Panc1 (cell line): ENCODE data around the gene MPP7.

Experiments
- CTCF ChIP-seq: fragments of 450-650 bp; IDR thresholded peaks from 2 replicates; pipeline ENCODE4 v1.5.1; 2017; ENCODE audit warnings: mild to moderate bottlenecking
- POLR2AphosphoS5 ChIP-seq: IDR thresholded peaks from 2 replicates; pipeline ENCODE4 v1.6.1; 2012; ENCODE audit warnings: mild to moderate bottlenecking, low read depth, low read length, moderate library complexity
- SIN3A ChIP-seq: IDR thresholded peaks from 2 replicates; pipeline ENCODE4 v1.6.1; 2012; ENCODE audit warnings: low read depth, mild to moderate bottlenecking, low read length, moderate library complexity, borderline replicate concordance; ENCODE audit not compliant: insufficient read depth
- TCF7L2 ChIP-seq: IDR thresholded peaks from 2 replicates; pipeline ENCODE4 v1.6.1; 2011; ENCODE audit warnings: mild to moderate bottlenecking, low read depth, low read length, inconsistent platforms
- TF ChIP-seq, protein P1 (sequence below), 2 experiments: IDR thresholded peaks; 2 replicates each; pipeline ENCODE4 v1.6.1; 2011 to 2012; ENCODE audit warnings: low read depth in 2 of 2, control low read depth in 1 of 2, low read length in 1 of 2, mild to moderate bottlenecking in 1 of 2, moderate library complexity in 1 of 2; ENCODE audit not compliant: insufficient read depth in 1 of 2

DNA sequence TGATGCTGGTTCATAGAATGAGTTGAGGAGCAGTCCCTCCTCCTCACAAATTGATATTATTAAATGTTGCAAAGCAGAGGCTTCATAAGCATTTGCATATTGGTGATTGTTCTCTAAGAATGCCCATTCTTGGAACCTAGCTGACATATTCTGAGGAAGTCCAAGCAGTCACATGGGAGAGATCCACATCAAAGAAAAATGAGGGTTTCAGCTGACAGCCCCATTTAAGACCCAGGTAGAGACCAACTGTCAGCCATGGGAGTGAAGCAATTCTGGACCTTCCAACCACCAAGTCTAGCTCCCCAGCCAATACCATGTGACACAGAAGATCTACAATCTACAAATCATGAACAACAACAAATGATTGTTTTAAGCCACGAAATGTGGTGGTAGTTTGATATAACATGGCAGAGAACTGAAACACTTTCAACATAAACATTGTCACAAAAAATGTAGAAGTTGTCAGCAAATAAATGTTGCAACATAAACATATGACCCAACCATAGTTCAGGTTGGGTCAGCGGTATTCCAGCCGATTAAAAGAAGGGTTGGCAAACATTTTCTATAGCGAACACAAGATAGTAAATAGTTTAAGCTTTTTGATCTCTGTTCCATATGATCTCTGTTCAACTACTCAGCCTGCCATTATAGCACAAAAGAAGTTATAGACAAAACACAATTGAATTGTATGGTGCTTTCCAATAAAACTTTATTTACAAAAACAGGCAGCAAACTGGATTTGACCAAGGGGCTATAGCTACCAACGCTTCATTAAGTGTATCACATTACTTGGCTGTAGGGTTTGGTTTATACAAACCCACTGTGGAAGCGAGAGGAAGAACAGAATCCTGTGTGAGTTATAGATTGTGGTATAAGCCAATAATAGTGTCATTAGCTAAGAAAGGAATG, 41.4 kb upstream of the MPP7 start:
- TF ChIP-seq CTCF (no peak), POLR2AphosphoS5 (no peak), TCF7L2 (no peak), SIN3A (no peak)
- TF ChIP-seq, protein P1, sequence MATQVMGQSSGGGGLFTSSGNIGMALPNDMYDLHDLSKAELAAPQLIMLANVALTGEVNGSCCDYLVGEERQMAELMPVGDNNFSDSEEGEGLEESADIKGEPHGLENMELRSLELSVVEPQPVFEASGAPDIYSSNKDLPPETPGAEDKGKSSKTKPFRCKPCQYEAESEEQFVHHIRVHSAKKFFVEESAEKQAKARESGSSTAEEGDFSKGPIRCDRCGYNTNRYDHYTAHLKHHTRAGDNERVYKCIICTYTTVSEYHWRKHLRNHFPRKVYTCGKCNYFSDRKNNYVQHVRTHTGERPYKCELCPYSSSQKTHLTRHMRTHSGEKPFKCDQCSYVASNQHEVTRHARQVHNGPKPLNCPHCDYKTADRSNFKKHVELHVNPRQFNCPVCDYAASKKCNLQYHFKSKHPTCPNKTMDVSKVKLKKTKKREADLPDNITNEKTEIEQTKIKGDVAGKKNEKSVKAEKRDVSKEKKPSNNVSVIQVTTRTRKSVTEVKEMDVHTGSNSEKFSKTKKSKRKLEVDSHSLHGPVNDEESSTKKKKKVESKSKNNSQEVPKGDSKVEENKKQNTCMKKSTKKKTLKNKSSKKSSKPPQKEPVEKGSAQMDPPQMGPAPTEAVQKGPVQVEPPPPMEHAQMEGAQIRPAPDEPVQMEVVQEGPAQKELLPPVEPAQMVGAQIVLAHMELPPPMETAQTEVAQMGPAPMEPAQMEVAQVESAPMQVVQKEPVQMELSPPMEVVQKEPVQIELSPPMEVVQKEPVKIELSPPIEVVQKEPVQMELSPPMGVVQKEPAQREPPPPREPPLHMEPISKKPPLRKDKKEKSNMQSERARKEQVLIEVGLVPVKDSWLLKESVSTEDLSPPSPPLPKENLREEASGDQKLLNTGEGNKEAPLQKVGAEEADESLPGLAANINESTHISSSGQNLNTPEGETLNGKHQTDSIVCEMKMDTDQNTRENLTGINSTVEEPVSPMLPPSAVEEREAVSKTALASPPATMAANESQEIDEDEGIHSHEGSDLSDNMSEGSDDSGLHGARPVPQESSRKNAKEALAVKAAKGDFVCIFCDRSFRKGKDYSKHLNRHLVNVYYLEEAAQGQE (IDR thresholded peaks at IDR 0.05; ENCODE audit: insufficient read depth in 1 of 2, low read depth in 2 of 2, low read length in 1 of 2), result no peak
